Measurements from ENCODE around the gene MAP2K7.

The MAP2K7 gene

GRCh38 chr19:7863157-7863970 is 40.3 kb upstream of the MAP2K7 start:
- Mint-ChIP-seq H3K4me3 (peak overlapping the region; percentile 15 to 29), H3K36me3 (peaks cover 10 to 18% of the 10 kb centered on the region in 2 donors), H3K9me3 (no peaks in the 10 kb centered on the region), H3K27ac (no peak overlapping the region), H3K4me1 (peaks cover 12 to 31% of the 10 kb centered on the region in 2 donors), H3K27me3 (peaks cover 62 to 72% of the 10 kb centered on the region in 2 donors)
- DNase-seq: no peak
- peak; percentile 23 to 24 for ATAC-seq (replicated peaks)

- H3K27me3 Mint-ChIP-seq: peaks cover 59 to 78% of the 10 kb centered on the region in 2 donors
- peak overlapping the region; percentile 29 to 39 for H3K4me3 Mint-ChIP-seq
- peaks cover 10 to 16% of the 10 kb centered on the region in 2 donors for H3K36me3 Mint-ChIP-seq
- ATAC-seq (replicated peaks) (no peak), DNase-seq (no peak)
- peaks cover 18 to 39% of the 10 kb centered on the region in 2 donors for H3K4me1 Mint-ChIP-seq
- H3K27ac Mint-ChIP-seq: no peak overlapping the region
- no peaks in the 10 kb centered on the region for H3K9me3 Mint-ChIP-seq
Observed at GRCh38 chr19:7863971-7864689, 39.5 kb upstream of the MAP2K7 start.

- DNase-seq (no peak), ATAC-seq (replicated peaks) (no peak)
- Mint-ChIP-seq H3K27me3 (peaks cover 54 to 73% of the 10 kb centered on the region in 2 donors), H3K9me3 (no peaks in the 10 kb centered on the region), H3K36me3 (peaks cover 10 to 11% of the 10 kb centered on the region in 2 donors), H3K4me1 (peaks cover 20 to 42% of the 10 kb centered on the region in 2 donors), H3K27ac (no peak overlapping the region), H3K4me3 (no peak overlapping the region)
Observed at GRCh38 chr19:7864690-7865074, 39.0 kb upstream of the MAP2K7 start.

GRCh38 chr19:7865262-7865911 is 38.3 kb upstream of the MAP2K7 start:
- peaks cover 50 to 66% of the 10 kb centered on the region in 2 donors for H3K27me3 Mint-ChIP-seq

GRCh38 chr19:7866399-7867091 is 37.1 kb upstream of the MAP2K7 start:
- Mint-ChIP-seq H3K27ac (no peak overlapping the region), H3K9me3 (peaks cover 5% of the 10 kb centered on the region in 2 donors), H3K4me1 (peaks cover 26 to 46% of the 10 kb centered on the region in 2 donors), H3K27me3 (peaks cover 48 to 66% of the 10 kb centered on the region in 2 donors), H3K36me3 (peaks cover 0 to 2% of the 10 kb centered on the region in 2 donors), H3K4me3 (no peak overlapping the region)
- ATAC-seq (replicated peaks): no peak
- DNase-seq: no peak

More at GRCh38 chr19:7865262-7865911, 38.3 kb upstream of the MAP2K7 start:
- ATAC-seq (replicated peaks): no peak
- H3K4me1 Mint-ChIP-seq: peaks cover 21 to 43% of the 10 kb centered on the region in 2 donors
- peak overlapping the region; percentile 10 for H3K27ac Mint-ChIP-seq
- no peak for DNase-seq
- H3K4me3 Mint-ChIP-seq: no peak overlapping the region
- H3K9me3 Mint-ChIP-seq: peaks cover 0 to 2% of the 10 kb centered on the region in 2 donors
- H3K36me3 Mint-ChIP-seq: peaks cover 7 to 8% of the 10 kb centered on the region in 2 donors

- Mint-ChIP-seq H3K36me3 (peaks cover 0 to 2% of the 10 kb centered on the region in 2 donors), H3K27ac (no peak overlapping the region), H3K9me3 (peaks cover 5% of the 10 kb centered on the region in 2 donors), H3K27me3 (peaks cover 52 to 68% of the 10 kb centered on the region in 2 donors), H3K4me3 (no peak overlapping the region), H3K4me1 (peaks cover 33 to 46% of the 10 kb centered on the region in 2 donors)
- DNase-seq (no peak), ATAC-seq (replicated peaks) (no peak)
Observed at GRCh38 chr19:7867092-7867844, 36.4 kb upstream of the MAP2K7 start.

GRCh38 chr19:7868326-7868670 is 35.4 kb upstream of the MAP2K7 start:
- Mint-ChIP-seq H3K9me3 (peaks cover 5% of the 10 kb centered on the region in 2 donors), H3K27ac (peak overlapping the region; percentile 25), H3K4me3 (peak overlapping the region; percentile 82 to 83), H3K4me1 (peaks cover 36 to 51% of the 10 kb centered on the region in 2 donors), H3K36me3 (peaks cover 0 to 2% of the 10 kb centered on the region in 2 donors), H3K27me3 (peaks cover 56 to 75% of the 10 kb centered on the region in 2 donors)
- no peak for DNase-seq
- no peak for ATAC-seq (replicated peaks)

GRCh38 chr19:7868671-7869452 is 34.8 kb upstream of the MAP2K7 start:
- peaks cover 5% of the 10 kb centered on the region in 2 donors for H3K9me3 Mint-ChIP-seq
- peak; percentile 71 to 79 for ATAC-seq (replicated peaks)
- DNase-seq: peak; percentile 77
- H3K36me3 Mint-ChIP-seq: peaks cover 0 to 2% of the 10 kb centered on the region in 2 donors
- H3K27ac Mint-ChIP-seq: peak overlapping the region; percentile 85
- H3K4me3 Mint-ChIP-seq: peak overlapping the region; percentile 82 to 83
- H3K27me3 Mint-ChIP-seq: peaks cover 56 to 75% of the 10 kb centered on the region in 2 donors
- peaks cover 38 to 56% of the 10 kb centered on the region in 2 donors for H3K4me1 Mint-ChIP-seq

- Mint-ChIP-seq H3K9me3 (peaks cover 5% of the 10 kb centered on the region in 2 donors), H3K4me3 (peak overlapping the region; percentile 82), H3K36me3 (no peaks in the 10 kb centered on the region), H3K27me3 (peaks cover 52 to 71% of the 10 kb centered on the region in 2 donors), H3K27ac (peak overlapping the region; percentile 85), H3K4me1 (peaks cover 39 to 58% of the 10 kb centered on the region in 2 donors)
- peak; percentile 69 for DNase-seq
- ATAC-seq (replicated peaks): peak; percentile 51 to 60
Observed at GRCh38 chr19:7869453-7869909, 34.2 kb upstream of the MAP2K7 start.

- peak overlapping the region; percentile 68 to 75 for H3K4me3 Mint-ChIP-seq
- no peaks in the 10 kb centered on the region for H3K36me3 Mint-ChIP-seq
- H3K27ac Mint-ChIP-seq: peak overlapping the region; percentile 56
- H3K27me3 Mint-ChIP-seq: peaks cover 52 to 71% of the 10 kb centered on the region in 2 donors
- peaks cover 5% of the 10 kb centered on the region in 2 donors for H3K9me3 Mint-ChIP-seq
- DNase-seq (no peak), ATAC-seq (replicated peaks) (peak in 1 of 2 donors; percentile 4)
- H3K4me1 Mint-ChIP-seq: peaks cover 39 to 57% of the 10 kb centered on the region in 2 donors
Observed at GRCh38 chr19:7869910-7870511, 33.7 kb upstream of the MAP2K7 start.

- peak overlapping the region; percentile 73 to 81 for H3K4me3 Mint-ChIP-seq
- H3K36me3 Mint-ChIP-seq: no peaks in the 10 kb centered on the region
- H3K9me3 Mint-ChIP-seq: peaks cover 5% of the 10 kb centered on the region in 2 donors
- peak overlapping the region; percentile 83 for H3K27ac Mint-ChIP-seq
- DNase-seq (peak; percentile 64), ATAC-seq (replicated peaks) (no peak)
- H3K27me3 Mint-ChIP-seq: peaks cover 52 to 71% of the 10 kb centered on the region in 2 donors
- peaks cover 34 to 51% of the 10 kb centered on the region in 2 donors for H3K4me1 Mint-ChIP-seq
Observed at GRCh38 chr19:7870571-7871436, 32.9 kb upstream of the MAP2K7 start.

Data from stimulated activated naive B cell treated with anti-CD40 and anti-IgM and Interleukin-4, amounts not matched to agents 10 μg/mL and 1 μg/mL and 100 μg/mL, for 72 hours (primary cell).